ENCODE data around the gene PIEZO2.

DNA sequence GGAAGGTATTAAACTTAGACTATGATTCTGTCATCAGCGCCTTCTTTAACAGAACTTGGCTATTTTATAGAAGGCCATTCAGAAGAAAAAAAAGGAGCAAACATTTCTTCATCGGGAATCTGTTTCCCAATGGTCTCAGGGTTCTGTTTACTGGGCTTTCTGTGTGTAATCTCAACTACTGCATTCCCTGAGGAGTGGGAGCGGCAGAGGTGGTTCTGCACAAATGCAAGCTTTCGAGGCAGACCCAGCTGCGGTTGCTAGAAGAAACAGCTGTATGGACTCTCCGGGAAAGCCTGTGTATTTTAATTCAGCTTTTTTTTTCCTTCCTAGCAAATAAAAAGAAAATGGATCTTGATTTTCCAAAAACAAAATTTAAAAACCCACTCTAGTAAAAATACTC is 372.9 kb downstream of the PIEZO2 start:
- TF ChIP-seq, protein P1, sequence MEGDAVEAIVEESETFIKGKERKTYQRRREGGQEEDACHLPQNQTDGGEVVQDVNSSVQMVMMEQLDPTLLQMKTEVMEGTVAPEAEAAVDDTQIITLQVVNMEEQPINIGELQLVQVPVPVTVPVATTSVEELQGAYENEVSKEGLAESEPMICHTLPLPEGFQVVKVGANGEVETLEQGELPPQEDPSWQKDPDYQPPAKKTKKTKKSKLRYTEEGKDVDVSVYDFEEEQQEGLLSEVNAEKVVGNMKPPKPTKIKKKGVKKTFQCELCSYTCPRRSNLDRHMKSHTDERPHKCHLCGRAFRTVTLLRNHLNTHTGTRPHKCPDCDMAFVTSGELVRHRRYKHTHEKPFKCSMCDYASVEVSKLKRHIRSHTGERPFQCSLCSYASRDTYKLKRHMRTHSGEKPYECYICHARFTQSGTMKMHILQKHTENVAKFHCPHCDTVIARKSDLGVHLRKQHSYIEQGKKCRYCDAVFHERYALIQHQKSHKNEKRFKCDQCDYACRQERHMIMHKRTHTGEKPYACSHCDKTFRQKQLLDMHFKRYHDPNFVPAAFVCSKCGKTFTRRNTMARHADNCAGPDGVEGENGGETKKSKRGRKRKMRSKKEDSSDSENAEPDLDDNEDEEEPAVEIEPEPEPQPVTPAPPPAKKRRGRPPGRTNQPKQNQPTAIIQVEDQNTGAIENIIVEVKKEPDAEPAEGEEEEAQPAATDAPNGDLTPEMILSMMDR (conservative IDR thresholded peaks at IDR 0.05): no peak
- TF ChIP-seq ZFX (IDR thresholded peaks at IDR 0.05): no peak

All from C4-2B (cell line).